ENCODE data around the gene INTS1.
"Not testable (repeated sequence)": the region's sequence is repeated elsewhere in the genome, so short reads cannot be mapped to it uniquely, and the experiment has no call there.

The INTS1 gene

GRCh38 chr7:1531979-1532455 is 27.8 kb upstream of the INTS1 start:
- no peak for DNase-seq (ENCODE audit: low read depth, low spot score)

GRCh38 chr7:1531263-1531978 is 27.2 kb upstream of the INTS1 start:
- no peak for DNase-seq (ENCODE audit: low read depth, low spot score)

GRCh38 chr7:1530946-1531262 is 26.7 kb upstream of the INTS1 start:
- no peak for DNase-seq (ENCODE audit: low read depth, low spot score)

- no peak for DNase-seq (ENCODE audit: low read depth, low spot score)
Measured at GRCh38 chr7:1529383-1530116, 25.4 kb upstream of the INTS1 start.

GRCh38 chr7:1526271-1526754 is 22.1 kb upstream of the INTS1 start:
- DNase-seq (ENCODE audit: low read depth, low spot score): no peak

- DNase-seq (ENCODE audit: low read depth, low spot score): no peak
Measured at GRCh38 chr7:1525409-1525808, 21.2 kb upstream of the INTS1 start.

- DNase-seq (ENCODE audit: low read depth, low spot score): no peak
Measured at GRCh38 chr7:1523844-1524243, 19.7 kb upstream of the INTS1 start.

- no peak for DNase-seq (ENCODE audit: low read depth, low spot score)
Measured at GRCh38 chr7:1523208-1523607, 19.0 kb upstream of the INTS1 start.

GRCh38 chr7:1521456-1521855 is 17.3 kb upstream of the INTS1 start:
- no peak for DNase-seq (ENCODE audit: low read depth, low spot score)

- DNase-seq (ENCODE audit: low read depth, low spot score): no peak
Measured at GRCh38 chr7:1520539-1521234, 16.5 kb upstream of the INTS1 start.

- not testable (repeated sequence) for DNase-seq (ENCODE audit: low read depth, low spot score)
Measured at GRCh38 chr7:1519322-1519922, 15.2 kb upstream of the INTS1 start.

GRCh38 chr7:1516586-1517251 is 12.5 kb upstream of the INTS1 start:
- DNase-seq (ENCODE audit: low read depth, low spot score): no peak

GRCh38 chr7:1515509-1515967 is 11.3 kb upstream of the INTS1 start:
- DNase-seq (ENCODE audit: low read depth, low spot score): not testable (repeated sequence)

- DNase-seq (ENCODE audit: low read depth, low spot score): no peak
Measured at GRCh38 chr7:1514995-1515401, 10.8 kb upstream of the INTS1 start.

GRCh38 chr7:1514407-1514806 is 10.2 kb upstream of the INTS1 start:
- DNase-seq (ENCODE audit: low read depth, low spot score): no peak

- DNase-seq (ENCODE audit: low read depth, low spot score): no peak
Measured at GRCh38 chr7:1513657-1514095, 9.5 kb upstream of the INTS1 start.

- DNase-seq (ENCODE audit: low read depth, low spot score): no peak
Measured at GRCh38 chr7:1512781-1513656, 8.8 kb upstream of the INTS1 start.

GRCh38 chr7:1511444-1512422 is 7.5 kb upstream of the INTS1 start:
- no peak for DNase-seq (ENCODE audit: low read depth, low spot score)

GRCh38 chr7:1510780-1511154 is 6.6 kb upstream of the INTS1 start:
- DNase-seq (ENCODE audit: low read depth, low spot score): no peak

Data from activated naive CD8-positive, alpha-beta T cell treated with anti-CD3 and anti-CD28 coated beads, Interleukin-2, amount 50 U/mL, for 16 hours (primary cell).